Activated T-cell treated with anti-CD3 and anti-CD28 coated beads, Interleukin-2, amount 50 U/mL, for 1 hour (primary cell): Measurements from ENCODE around the gene FOXO1.
"Not testable (repeated sequence)": the region's sequence is repeated elsewhere in the genome, so short reads cannot be mapped to it uniquely, and the experiment has no call there.

Experiments used
- DNase-seq: peaks from one replicate; pipeline ENCODE4 v3.0.0-alpha.2; 2020

FOXO1 gene

DNA sequence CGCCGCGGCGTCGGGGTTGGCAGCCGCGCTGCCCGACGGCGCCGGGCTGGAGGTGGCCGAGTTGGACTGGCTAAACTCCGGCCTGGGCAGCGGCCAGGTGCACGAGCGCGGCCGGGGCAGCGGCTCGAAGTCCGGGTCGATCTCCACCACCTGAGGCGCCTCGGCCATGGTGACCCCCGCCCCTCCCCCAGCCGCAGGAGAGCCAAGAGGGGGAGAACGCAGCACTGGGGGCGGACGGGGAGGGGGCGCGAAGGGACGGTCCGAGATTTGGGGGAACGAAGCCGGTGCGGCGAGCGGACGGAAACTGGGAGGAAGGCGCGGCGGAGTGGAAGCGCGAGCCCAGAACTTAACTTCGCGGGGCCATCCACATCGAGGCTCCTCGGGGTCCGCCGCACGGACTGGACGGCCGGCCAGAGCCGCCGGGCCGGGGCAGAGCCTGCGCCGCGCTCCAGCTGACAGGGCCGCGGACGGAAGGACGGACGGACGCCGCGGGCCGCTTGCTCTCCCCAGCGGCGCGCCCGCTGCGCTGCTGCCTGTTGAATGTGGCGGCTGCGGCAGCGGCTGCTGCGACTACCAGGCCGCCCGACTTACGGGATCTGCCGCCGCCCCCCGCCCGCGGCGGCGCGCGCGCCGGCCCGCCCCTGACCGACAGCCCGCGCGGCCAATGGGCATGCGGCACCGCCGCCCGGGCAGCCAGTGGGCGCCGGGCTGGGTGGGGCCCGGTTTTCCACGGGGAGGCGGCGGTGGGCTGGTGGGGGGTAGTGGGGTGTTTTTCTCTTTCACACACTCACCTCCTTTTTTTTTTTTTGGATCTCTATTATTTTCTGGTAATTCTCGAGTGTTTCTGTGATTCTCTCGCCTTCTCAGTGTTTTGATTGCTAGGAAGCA is at the start of gene FOXO1:
TSS of gene FOXO1 (minus strand) at position 597 of the 888 bp plus-strand sequence. CDS start at position 168, 429 bp downstream.
- DNase-seq = peak; percentile 93

DNA sequence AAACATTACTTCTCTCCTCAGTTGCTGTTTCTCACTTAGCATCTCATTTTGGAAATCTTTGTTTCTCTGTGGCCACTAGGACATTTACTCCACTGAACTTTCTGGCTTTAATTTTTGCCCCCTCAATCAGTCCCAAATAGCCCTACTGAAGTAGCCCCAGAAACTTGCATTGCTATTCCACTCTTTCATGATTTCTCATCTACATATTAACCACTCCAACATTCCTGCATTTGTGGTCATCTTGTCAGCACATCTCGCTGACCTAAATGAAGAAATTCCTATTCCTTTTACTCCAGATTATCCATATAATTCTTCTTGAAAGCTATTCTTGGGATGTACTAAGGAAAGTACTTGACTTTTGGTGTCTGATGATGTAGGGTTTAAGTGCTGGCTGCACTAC is 48.0 kb upstream of the FOXO1 start:
- not testable (repeated sequence) for DNase-seq

DNA sequence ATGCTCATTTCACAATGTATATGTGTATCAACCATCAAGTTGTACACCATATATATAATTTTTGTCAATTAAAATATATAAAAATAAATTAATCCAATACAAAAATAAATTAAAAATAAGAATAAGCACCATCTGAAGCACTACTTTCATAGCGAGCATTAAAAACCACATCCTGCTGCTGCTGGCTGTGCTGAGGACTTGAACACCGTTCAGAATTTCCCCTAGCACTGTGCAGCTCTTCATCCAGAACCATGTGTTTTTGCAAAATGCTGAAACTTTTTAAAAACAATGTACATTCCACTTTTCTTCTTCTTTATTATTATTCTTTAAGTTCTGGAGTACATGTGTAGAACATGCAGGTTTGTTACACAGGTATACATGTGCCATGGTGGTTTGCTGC is 40.0 kb upstream of the FOXO1 start:
- DNase-seq = no peak

DNA sequence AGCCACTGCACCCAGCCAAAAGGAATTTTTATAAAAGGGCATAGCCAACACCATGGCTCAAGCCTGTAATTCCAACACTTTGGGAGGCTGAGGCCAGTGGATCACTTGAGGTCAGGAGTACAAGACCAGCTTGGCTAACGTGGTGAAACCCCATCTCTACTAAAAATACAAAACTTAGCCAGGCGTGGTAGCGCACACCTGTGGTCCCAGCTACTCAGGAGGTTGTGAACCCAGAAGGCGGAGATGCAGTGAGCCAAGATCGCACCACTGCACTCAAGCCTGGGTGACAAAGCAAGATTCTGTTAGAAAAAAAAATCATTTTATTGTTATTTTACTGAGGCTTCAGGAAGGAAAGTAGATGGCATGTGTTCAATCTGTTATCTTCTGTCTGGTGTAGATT is 31.3 kb upstream of the FOXO1 start:
- DNase-seq = no peak

DNA sequence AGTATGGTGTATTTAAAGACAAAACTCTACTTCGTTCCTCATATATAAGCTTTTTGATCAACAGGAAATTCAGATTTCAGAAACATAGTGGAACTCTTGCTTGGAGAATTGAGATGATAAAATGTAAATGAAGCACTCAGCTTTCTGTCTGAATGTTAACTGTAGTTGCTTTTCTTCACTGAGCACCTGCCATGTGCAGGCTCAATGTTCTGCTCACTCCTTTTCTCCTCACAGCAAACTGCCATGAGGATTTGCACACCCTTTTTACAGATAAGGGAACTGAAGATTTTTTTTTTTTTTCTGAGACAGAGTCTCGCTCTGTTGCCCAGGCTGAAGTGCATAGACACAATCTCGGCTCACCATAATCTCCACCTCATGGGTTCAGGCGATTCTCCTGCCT is 28.0 kb upstream of the FOXO1 start:
- no peak for DNase-seq

DNA sequence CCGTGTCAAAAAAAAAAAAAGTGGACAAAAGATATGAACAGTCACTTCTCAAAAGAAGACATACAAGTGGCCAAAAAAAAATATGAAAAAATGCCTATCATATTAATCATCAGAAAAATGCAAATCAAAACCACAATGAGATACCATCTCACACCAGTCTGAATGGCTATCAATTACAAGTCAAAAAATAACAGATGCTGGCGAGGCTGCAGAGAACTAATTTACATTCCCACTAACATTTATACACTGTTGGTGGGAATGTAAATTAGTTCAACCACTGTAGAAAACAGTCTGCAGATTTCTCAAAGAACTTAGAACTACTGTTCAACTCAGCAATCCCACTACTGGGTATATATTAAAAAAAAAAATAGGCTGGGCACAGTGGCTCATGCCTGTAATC is 26.5 kb upstream of the FOXO1 start:
- DNase-seq = no peak

DNA sequence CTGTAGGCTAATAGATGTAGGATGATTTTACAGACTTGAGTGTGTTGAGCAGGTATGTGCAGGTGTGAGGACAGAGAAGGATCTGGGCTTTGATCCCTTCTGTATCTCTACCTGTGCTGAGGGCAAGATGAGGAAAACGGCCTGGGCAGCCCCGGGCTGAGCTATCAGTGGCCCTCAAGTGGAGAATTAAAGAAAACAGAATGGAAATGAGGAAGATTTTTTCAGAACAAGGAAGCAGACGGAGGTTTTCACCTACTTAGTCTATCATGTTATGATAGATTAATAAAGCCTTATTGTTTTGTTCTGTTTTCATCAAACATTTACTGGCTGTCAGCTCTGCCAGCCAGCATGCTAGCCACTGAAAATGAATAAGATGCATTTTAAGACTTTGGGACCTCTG is 22.3 kb upstream of the FOXO1 start:
- DNase-seq = no peak

DNA sequence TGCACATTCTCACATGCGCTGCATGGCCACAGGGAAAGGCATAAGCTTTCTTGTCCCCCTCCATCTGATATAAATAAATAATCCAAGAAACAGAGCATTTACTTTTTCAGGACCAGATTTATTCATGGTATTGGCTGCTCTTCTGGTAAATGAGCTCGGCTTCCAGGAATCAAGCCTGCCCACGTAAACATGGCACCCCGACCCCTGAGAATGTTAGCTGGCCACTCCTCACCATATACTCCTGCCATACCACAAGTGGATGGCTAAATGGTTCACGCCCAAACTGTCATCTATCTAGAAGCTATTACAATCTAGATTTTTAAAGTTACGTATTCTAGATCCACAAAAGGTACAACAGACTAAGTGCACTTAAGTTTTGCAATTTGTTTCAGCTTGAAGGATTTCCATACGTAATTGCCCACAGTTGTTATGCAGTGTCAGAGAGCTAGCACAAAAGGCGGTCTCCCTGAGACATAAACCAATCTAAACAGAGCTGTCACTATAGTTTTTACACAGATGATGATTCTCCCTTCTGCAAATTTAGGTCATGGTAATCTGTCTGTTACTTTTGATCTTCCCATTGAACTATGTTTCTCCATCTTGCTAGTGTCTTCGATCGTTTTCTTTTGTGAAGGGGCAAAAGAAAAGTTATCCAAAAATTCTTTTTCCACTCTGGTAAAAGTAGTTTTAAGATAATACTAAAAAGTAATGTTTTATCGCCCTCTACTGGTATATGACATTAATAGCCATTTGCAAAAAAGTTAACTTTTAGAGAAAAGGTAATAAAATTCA is 16.2 kb upstream of the FOXO1 start:
- DNase-seq = no peak

DNA sequence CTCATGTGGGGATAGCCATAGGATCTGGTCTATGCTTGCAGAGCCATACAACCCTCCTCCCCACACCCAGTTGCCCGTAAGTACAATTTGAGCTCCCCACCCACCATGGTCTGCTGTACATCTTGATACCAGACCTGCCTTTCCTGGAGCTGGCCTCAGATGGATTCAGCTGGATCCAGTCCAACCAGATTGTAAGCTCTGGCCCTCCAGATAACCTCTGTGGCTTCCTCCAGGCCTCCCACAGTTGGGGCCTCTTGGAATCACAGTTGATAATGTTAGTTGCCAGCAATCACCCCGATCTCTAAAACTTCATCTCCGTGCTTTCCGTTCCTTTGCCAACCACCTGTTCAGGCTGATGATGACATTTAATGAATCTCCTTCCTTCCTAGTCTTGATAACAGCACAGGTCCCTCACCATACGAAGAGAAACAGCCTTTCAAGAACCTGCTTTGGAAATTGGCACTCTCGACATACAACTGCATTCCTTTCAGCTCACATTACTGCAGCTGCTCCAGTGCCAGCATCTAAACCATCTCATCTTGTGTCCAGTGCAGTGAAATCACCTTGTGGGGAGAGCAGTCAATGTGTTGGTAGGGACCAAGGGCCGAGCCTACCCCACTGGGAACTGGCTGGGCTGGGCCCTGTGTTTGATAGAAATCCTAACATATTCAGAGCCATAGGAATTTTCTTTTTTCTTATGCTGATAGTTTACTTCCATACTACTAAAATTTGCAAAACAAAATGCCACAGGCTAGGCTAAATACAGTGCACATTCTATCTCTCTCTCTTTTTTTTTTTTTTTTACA is 15.1 kb upstream of the FOXO1 start:
- DNase-seq = no peak

DNA sequence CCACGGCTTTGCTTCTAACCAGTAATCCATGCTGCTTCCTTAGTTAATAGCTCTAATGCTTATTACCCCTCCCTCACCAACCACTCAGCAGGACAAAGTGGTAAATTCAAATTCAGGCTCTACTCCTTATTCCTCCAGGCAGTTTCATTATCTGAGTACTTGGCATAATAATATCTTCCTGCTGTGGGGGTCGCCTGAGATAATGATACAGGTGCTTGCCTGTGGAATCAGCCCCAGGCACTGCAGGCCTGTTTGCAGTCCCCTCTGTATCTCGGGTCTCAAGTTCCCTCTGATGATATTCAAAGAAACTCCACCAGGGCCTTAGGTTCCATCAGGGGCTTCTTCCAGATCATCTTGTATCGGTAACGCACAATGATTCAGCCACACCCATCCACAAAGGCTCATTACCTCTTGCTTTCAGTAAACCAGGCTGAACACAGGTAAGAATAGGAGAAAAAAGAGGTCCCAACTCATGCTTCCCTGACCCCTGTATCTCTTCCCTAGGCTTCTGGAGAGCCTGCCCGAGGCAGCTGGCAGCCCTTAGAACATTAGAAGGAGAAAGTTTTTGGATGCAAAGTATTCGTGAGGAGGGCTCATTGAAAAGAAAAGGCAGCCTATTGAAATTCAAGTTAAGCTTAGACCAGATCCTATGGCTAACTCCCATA is 14.3 kb upstream of the FOXO1 start:
- no peak for DNase-seq

DNA sequence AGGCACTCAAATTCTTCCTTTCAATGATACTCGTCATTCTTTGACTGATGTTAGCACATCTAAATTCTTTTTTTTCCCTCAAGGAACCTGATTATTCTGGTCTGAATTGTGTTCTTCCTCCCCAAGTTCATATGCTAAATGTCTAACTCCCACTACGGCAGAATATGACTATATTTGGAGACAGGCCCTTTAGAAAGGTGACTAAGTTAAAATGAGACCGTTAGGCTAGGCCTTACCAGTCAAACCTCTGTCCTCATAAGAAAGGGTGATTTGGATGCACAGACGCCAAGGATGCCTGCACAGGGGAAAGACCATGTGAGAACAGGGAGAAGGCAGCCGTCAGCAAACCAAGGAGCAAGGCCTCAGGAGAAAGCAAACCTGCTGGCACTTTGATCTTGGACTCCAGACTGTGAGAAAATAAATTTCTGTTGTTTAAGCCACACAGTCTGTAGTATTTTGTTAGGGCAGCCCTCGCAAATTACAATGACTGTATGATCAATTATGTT is 13.1 kb upstream of the FOXO1 start:
- DNase-seq = no peak

DNA sequence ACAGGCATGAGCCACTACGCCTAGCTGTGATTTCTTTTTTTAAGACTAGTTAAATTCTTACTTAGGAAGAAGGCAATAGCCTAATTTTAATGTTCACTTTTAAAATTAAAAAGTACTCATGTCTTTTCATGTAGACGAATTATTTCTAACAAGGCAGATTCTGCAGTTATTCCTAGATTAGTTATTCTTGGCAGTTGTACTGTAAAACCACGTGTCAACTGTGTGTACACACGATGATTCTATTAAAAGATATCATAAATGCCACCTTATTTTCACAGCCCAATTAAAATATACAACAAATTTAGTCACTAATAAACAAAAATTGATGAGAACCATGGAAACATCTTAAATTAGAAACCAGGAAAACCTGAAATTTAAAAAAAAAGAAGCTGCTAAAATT is 10.6 kb upstream of the FOXO1 start:
- no peak for DNase-seq

DNA sequence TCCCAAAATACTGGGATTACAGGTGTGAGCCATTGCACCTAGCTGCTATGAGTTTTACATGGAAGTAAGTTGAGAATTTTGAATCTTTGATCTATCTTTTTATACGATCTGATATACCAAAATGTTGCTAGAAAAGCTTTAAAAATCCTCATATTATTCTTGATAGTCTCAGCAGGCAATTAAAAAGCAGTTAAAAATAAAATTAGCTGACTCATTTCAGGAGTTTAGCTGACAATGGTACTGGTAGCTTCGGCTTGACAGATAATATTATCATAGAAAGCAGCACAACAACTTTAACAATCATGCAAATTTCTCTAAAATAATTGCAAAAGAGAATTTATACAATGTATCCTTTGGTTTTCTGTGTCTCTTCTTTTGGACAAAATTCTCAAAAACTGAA is 9.6 kb upstream of the FOXO1 start:
- no peak for DNase-seq

DNA sequence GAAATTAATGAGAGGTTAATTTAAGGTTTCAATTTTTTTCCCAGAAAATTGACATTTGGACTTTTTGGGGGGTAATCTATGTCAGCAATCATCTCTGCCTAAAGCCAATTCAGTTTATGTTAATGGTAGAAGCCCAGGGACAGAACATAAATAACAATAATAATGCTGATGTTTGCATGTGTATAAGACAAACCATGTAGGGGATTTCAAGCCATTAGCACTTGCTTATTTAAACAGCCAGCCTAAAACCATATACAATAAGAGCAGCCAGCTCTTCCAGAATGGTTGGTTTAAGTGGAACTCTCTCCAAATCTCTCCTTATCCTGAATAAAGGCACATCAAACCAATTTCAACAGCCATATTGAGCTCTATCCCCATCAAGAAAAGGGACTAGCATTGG is 7.0 kb upstream of the FOXO1 start:
- no peak for DNase-seq

DNA sequence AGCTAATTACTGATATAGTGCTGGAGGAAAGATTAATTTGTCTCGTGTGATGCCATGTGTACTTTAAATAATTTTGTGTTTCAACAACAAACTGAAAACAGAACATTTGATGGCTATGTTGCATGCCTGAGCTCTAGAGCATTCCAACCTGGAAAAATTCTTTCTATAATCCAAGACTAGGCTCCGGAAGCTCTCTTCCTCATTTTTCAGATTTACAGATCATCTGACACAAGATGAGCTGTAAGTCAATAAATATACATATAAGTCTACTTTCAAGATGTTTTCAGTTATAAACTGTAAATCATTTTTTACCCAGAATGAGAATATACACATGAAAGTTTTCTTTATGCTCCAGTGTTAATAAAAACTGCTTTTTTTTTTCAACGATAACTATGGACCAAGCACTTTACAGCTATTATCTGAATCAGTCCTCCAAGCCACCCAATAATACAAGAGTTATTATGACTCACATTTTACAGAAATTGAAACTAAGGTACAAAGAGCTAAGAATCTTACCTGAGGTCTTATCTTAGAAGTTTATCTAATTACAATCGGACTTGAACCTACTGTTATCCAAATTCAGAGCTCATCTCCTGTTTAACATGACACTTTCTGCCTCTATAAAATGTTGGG is 6.4 kb upstream of the FOXO1 start:
- no peak for DNase-seq

DNA sequence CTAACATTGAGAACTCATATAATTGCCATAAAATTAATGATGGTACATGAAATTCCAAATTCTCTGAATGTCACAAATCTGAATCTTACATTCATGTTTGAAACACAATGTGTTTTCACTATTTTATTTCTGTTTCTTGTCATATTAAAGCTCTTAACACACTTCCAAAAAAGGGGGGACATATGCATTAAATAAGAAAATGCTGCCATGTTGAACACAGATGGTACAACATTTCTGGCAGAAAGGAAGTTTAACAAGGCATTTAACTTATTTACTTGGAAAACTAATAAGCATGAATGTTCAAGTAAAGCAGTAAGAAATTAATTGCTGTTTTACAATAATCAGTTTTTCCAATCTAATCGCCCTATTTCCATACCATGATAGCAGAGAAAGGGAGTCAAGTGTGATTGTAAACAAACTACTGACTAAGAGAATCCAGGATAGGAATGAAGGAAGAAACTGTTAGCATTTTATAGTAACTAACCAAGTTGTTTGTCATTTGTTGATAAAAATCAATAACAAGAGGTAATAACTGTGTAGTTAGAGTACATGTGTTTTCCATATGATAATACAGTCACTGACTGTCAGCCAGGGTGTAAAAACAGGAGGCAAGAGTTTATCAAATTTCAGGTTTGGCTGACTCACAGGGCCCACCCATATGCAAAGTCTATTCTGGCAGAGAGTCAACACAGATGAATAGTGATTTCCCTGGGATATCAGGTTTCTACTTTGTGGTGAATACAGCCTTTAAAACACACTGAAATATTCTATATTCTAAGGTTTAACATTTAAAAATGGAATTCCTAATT is 5.7 kb upstream of the FOXO1 start:
- no peak for DNase-seq

DNA sequence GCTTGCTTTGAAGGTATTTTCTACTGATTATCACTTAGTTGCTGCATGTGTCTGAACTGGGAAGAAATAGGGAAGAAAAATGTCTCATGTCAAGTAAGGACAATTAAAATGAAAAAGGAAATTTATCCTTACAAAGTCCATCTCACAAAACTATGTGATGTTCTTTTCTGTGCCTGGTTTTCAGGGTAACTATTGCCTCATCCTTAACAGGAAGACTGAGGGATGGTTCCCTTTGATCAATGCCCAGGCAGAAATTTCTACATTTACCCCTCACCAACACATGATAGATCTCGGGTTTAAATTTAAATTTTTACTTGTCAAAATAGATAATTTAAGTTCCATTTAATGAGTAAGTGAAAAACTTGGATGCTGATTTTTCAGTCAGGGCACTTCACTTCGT is 3.9 kb upstream of the FOXO1 start:
- DNase-seq = no peak

DNA sequence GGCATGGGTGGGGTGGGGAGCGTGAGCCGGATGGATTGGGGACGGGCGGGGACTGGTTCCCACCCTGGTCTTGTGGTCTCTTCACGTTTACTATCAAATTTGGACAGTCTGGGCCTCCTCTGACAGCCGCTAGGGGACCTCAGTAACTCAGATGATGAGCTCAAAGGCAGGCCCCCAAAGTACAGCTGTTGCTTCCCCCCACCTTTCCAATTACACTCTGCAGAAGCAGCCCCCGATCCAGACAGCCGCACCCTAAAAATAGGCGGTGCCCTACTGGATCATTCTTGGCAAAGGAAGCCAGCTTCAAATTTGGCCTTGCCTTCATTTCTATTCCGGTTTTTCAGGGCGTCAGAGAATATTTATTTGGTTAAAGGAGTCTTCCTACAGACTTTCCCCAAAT is 1.9 kb upstream of the FOXO1 start:
- DNase-seq = peak; percentile 42

DNA sequence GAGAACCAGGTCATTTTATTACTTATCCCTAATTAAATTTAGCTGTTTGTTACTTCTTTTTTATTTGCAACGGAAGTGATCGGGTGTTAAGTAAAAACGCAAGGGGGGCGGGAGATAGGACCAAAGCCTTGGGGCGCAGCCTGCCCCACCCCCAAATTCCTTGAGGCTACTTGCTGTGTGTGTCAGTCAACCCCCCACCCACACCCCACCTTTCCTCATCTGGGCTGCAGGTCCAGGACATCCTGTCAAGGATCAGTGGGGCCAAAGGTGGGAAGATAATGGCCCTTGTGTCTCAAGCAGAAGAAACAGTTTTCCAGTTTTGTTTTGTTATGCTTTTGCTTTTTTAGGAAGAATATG is 1.2 kb upstream of the FOXO1 start:
- no peak for DNase-seq

DNA sequence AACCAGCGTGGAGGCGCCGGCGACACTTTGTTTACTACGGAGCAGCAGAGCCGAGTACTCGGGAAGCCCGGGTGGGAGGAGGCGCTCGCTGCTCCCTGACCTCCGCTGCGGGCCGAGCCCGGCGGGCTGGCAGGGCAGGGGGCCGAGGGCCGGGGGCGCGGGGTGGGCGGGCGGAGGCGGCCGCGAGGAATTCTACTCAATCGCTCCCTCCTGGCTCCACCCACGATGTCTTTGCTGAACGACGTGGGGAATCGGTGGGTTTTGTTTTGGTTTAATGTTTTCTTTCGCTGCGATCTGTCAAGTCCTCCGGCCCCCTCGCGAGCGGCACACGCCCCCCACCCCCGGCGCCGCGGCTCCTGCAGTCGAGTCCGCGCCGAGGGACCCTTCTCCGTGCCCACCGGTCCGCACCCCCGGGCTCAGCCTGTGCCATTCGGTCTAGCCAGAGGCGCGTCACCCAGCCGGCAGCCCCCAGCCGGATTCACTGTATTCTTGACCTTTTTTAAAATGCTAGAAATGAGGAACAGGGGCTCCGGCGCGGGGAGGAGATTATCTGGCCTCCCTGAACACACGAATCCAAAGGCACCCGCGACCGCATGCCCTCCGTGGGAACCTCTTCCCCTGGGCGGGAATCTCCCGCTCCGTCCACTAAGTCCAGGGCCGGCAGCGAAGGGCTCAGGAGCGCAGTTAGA is 636 bp upstream of the FOXO1 start:
- no peak for DNase-seq
